HL-60/S4 treated with phorbol 12-myristate 13-acetate at 8.2 ng/mL for 4 days and 3 days (cell line): ENCODE measurements around the gene DDX19B.
"Not testable (repeated sequence)": the region's sequence is repeated elsewhere in the genome, so short reads cannot be mapped to it uniquely, and the experiment has no call there.

Source experiments
- in situ Hi-C: fragments of 300-500 bp; cut with MboI; formaldehyde crosslinking; loops from 2 replicates; pipeline ENCODE4 v1.15.0; 2022; ENCODE audit warnings: low sequenced_read_pairs

Gene DDX19B

GRCh38 chr16:70345840-70346239, 46.9 kb downstream of the DDX19B start:
- in situ Hi-C loops, result no loop called here

DNA sequence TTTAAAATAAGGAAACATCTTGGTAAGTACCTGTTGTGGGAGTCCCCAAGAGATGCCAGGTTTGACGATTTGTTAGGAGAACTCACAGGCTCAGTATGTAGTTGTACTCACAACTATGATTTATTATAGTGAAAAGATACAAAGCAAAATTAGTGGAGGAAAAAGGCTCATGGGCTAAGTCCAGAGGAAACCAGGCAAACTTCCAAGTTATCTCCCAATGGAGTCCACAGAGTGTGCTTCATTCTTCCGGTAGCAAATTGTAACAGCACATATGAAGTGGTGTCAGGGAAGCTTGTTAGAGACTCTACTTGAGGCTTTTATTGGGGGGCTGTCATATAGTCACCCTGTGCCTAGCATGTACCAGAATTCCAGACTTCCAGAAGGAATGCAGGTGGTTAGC, 50.0 kb downstream of the DDX19B start:
- in situ Hi-C loops, result no loop called here

GRCh38 chr16:70349783-70350182, 50.8 kb downstream of the DDX19B start:
- in situ Hi-C loops, result no loop called here

GRCh38 chr16:70359552-70359951, 60.6 kb downstream of the DDX19B start:
- in situ Hi-C loops, result no loop called here

DNA sequence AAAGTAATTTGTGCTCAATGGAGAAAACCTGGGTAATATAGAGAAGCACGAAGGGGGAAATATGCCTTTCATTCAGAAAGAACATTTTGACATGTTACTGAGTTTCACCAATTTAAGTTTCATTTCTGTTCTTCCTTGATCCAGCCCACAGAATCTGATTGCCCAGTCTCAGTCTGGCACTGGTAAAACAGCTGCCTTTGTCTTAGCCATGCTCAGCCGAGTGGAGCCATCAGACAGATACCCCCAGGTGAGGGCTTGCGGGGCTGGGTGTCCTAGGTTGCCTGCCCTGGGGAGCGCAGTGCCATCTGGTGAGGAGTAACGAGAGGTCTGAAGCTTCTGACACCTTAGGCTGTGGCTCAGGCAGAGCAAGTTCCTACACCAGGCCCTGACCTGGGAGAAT, 65.4 kb downstream of the DDX19B start:
- in situ Hi-C loops, result no loop called here

GRCh38 chr16:70370145-70370544, 71.2 kb downstream of the DDX19B start:
- in situ Hi-C loops, result not testable (repeated sequence)

DNA sequence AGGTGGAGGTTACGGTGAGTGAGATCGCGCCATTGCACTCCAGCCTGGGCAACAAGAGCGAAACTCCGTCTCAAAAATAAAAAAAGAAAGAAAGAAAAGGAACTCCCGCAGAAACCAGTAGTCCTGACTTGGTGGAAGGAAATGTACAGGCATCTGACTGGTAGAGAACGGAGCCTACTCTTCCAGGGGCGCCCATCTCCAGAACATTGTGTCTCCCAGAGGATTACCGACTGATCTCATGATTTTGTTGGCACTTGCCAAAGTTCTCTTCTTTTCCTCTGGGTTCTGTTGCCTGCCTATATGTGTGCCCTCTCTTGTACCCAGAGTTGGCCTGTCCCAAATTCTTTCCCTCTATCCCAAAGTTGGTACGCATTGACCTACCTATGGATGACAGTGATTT, 71.9 kb downstream of the DDX19B start:
- in situ Hi-C loops, result no loop called here

DNA sequence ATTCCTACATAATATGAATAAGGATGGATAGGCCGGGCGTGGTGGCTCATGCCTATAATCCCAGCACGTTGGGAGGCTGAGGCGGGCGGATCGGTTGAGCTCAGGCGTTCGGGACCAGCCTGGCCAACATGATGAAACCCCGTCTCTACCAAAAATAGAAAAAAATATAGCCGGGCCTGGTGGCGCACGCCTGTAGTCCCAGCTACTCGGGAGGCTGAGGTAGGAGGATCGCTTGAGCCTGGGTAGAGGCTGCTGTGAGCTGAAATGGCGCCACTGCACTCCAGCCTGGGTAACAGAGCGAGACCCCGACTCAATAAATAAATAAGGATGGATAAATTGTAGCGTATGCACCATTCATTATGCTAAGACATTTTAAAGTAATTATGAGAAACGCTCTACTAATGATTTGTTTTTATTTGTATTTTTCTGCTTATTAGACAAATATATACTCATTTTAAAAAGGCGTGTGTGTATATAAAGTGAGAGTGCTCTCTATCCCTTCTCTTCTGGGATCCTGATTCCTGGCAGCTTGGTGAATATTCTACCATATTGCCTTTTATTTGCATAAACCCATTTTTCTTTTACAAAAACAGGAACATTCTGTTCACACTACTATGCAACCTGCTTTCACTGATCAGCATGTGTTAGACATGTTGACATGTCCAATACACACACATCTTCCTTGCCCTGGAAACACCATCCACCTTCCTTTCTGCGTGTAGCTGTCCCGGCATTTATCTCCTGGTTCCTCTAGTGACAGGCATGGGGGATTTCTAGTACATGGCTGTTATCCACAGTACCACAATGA, 74.1 kb downstream of the DDX19B start:
- in situ Hi-C loops, result no loop called here

DNA sequence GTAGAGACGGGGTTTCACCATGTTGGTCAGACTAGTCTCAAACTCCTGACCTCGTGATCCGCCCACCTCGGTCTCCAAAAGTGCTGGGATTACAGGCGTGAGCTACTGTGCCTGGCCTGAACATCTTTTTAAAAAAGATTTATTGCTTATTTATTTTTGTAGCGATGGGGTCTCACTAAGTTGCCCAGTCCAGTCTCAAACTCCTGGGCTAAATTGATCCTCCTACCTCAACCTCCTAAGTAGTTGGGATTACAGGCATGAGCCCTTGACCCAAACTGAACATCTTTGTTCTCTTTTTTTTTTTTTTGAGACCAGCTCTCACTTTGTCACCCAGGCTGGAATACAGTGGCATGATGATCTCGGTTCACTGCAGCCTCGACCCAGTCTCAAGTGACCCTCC, 75.2 kb downstream of the DDX19B start:
- in situ Hi-C loops, result no loop called here

DNA sequence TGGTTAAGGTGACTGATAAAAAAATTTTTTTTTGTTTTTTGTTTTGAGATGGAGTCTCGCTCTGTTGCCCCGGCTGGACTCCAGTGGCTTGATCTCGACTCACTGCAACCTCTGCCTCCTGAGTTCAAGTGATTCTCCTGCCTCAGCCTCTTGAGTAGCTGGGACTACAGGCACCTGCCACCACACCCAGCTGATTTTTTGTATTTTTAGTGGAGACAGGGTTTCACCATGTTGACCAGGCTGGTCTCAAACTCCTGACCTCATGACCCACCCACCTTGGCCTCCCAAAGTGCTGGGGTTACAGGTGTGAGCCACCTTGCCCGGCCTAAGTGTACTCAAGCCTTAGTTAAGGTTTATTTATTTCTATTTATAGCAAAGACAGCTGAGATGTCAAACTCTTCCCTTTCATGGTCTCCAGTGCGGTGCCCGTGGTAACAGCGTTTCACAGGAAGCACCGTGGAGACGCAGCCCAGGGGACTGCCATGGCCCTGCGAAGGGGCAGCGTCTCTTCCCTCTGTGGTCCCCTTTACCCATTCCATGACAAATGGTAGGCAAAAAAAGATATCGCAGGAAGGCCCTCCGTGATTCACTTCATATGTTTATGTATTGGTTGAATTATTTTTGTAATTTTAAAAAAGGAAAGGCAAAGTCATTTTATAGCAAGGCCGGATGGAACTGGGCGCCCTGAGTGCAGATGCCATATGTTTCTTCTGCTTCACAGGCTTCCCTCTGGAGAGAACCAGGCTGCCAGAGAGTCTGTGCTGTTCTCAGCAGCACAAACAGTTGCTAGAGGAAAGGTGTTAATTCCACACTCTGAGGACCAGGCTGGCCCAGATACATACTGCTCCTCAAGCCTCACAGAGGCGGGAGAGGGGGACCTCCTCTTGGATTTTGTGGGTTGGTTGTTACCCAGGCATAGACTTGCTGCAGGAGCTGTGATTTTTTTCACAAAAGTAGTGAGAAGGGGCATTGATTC, 76.9 kb downstream of the DDX19B start:
- in situ Hi-C loops, result loop anchor here (25.0 kb wide), 1 partner anchor 111 kb away; no protein-coding TSS in a partner anchor

- in situ Hi-C loops, result loop anchor here (25.0 kb wide), 1 partner anchor 110 kb away; no protein-coding TSS in a partner anchor
Observed at GRCh38 chr16:70377782-70378181, 78.8 kb downstream of the DDX19B start.

GRCh38 chr16:70378869-70379493, 80.0 kb downstream of the DDX19B start:
- in situ Hi-C loops, result loop anchor here (25.0 kb wide), 1 partner anchor 108 kb away; no protein-coding TSS in a partner anchor

- in situ Hi-C loops, result loop anchor here (25.0 kb wide), 1 partner anchor 107 kb away; no protein-coding TSS in a partner anchor
Observed at GRCh38 chr16:70380248-70380918, 81.4 kb downstream of the DDX19B start.

DNA sequence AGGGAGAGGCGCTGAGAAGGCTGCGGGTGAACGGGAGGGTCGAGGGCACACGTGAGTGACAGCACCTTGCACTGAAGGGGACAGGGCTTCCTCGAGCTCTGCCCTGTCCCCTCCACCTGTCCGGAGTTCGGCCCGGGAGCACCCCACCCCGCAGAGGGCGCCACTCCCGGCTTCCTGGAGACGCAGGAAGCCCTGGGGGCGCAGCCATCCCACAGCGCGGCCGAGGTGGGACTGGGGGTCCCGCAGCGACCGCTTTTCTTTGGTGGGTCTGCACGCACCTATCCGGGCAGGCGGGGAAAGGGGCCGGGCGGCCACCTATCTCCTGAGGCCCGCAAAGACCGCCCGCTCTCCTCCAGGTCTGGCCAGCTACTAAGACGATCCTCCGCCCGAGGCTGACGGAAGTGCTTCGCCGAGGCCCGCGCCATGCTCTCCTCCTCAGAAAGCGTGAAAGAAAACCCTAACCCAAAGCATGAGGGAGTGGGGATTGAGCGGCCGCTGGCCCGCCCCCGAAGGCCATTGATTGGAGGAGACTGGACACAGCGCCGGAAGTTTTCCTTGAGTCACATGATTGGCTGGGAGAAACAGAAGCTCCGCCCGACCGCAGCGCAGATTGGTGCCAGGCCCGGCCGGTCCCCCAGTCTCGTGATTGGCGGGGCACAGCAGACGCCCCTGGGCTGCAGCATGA, 82.1 kb downstream of the DDX19B start:
- in situ Hi-C loops, result loop anchor here (25.0 kb wide), 1 partner anchor 106 kb away; no protein-coding TSS in a partner anchor

GRCh38 chr16:70381604-70382342, 82.8 kb downstream of the DDX19B start:
- in situ Hi-C loops, result loop anchor here (25.0 kb wide), 1 partner anchor 106 kb away; no protein-coding TSS in a partner anchor

DNA sequence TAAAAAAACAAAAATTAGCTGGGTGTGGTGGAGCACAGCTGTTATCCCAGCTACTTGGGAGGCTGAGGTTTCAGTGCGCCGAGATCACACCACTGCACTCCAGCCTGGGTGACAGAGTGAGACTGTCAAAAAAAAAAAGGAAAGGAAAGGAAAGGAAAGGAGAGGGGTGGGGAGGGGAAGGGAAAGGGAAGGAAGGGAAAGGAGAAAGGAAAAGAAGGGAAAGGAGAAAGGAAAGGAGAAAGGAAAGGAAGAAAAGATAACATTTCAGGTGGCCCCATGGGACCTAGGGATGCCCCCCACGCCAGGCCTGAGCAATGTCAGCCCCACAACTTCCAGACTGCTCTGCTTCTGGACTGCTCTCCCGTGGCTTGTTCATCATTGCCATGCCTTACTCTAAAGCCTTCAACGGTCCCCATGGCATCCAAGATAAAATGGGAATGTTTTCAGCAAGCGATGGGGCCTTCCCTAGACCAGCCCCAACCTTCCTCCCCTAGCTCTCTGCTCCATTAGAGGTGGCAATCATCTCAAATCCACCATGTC, 84.5 kb downstream of the DDX19B start:
- in situ Hi-C loops, result loop anchor here (25.0 kb wide), 1 partner anchor 104 kb away; no protein-coding TSS in a partner anchor
